ENCODE results near the gene SORCS2.
A peak's percentile ranks its signal among the peaks of the same experiment; 100 is the strongest.

SORCS2 gene

GRCh38 chr4:7425591-7426468 lies 233.5 kb downstream of the SORCS2 start:
- Histone ChIP-seq H3K27me3 (no peaks in the 10 kb centered on the region), H3K36me3 (no peaks in the 10 kb centered on the region), H3K4me3 (ENCODE audit: low read depth, low read length) (no peak overlapping the region), H3K4me1 (no peaks in the 10 kb centered on the region), H3K9me3 (no peaks in the 10 kb centered on the region; the same call in 1 of the 2 replicates)
- no peak for DNase-seq
- no peak for TF ChIP-seq CTCF (IDR thresholded peaks at IDR 0.05; ENCODE audit: low read depth, low read length)

GRCh38 chr4:7426525-7427171 lies 234.3 kb downstream of the SORCS2 start:
- Histone ChIP-seq H3K27me3 (no peaks in the 10 kb centered on the region), H3K9me3 (no peaks in the 10 kb centered on the region), H3K36me3 (no peaks in the 10 kb centered on the region), H3K4me3 (ENCODE audit: low read depth, low read length) (no peak overlapping the region), H3K4me1 (no peaks in the 10 kb centered on the region)
- no peak for DNase-seq
- TF ChIP-seq CTCF (IDR thresholded peaks at IDR 0.05; ENCODE audit: low read depth, low read length) = no peak

GRCh38 chr4:7427361-7427760 lies 235.0 kb downstream of the SORCS2 start:
- DNase-seq = no peak
- H3K4me1 ChIP-seq = no peaks in the 10 kb centered on the region
- H3K36me3 ChIP-seq = no peaks in the 10 kb centered on the region
- no peak for TF ChIP-seq CTCF (IDR thresholded peaks at IDR 0.05; ENCODE audit: low read depth, low read length)
- H3K9me3 ChIP-seq = no peaks in the 10 kb centered on the region
- H3K27me3 ChIP-seq = no peaks in the 10 kb centered on the region
- no peak overlapping the region for H3K4me3 ChIP-seq (ENCODE audit: low read depth, low read length)

- H3K27me3 ChIP-seq = no peaks in the 10 kb centered on the region
- no peak for TF ChIP-seq CTCF (IDR thresholded peaks at IDR 0.05; ENCODE audit: low read depth, low read length)
- no peaks in the 10 kb centered on the region for H3K4me1 ChIP-seq
- H3K4me3 ChIP-seq (ENCODE audit: low read depth, low read length) = no peak overlapping the region
- H3K9me3 ChIP-seq = no peaks in the 10 kb centered on the region
- DNase-seq = peak; percentile 2
- H3K36me3 ChIP-seq = no peaks in the 10 kb centered on the region
These were observed 235.5 kb downstream of the SORCS2 start for GRCh38 chr4:7427831-7428260.

GRCh38 chr4:7428261-7429068 lies 236.1 kb downstream of the SORCS2 start:
- Histone ChIP-seq H3K4me1 (no peaks in the 10 kb centered on the region), H3K4me3 (ENCODE audit: low read depth, low read length) (no peak overlapping the region), H3K36me3 (no peaks in the 10 kb centered on the region), H3K27me3 (no peaks in the 10 kb centered on the region), H3K9me3 (no peaks in the 10 kb centered on the region)
- TF ChIP-seq CTCF (IDR thresholded peaks at IDR 0.05; ENCODE audit: low read depth, low read length) = no peak
- peak; percentile 4 for DNase-seq

All from BE2C (cell line).